ENCODE measurements around the gene NCKAP1. TPM values are rescaled to one million over a fixed set of nuclear protein-coding genes. Genes with fewer than 3 reads are reported as not detected.

The NCKAP1 gene
- total and polyA plus RNA-seq, 4 donors, result 16.1 to 64.2 (median 24.4) TPM

DNA sequence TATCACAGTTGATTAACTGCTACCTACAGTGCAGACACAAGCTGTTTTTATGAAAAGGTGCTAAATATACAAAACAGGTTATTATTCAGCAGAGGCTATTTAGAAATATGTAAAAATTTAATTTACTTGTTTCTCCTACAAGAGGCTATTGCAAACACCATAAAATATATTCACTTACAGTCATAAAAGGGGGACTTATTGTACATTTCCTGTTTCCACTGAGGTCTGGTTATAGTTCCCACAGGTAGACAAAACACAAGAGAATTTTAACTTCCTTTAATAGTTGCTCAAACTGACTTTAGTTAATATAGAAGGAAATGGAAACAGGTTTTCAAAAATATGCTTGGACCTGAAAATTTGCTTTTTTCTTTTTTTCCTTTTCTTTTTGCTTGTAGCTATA lies 131.8 kb downstream of the NCKAP1 start:
- TF ChIP-seq, protein P1, sequence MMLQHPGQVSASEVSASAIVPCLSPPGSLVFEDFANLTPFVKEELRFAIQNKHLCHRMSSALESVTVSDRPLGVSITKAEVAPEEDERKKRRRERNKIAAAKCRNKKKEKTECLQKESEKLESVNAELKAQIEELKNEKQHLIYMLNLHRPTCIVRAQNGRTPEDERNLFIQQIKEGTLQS (IDR thresholded peaks at IDR 0.05), result no peak
- no peak for TF ChIP-seq HNF4G (IDR thresholded peaks at IDR 0.05)
- no peak for TF ChIP-seq EGR1 (IDR thresholded peaks at IDR 0.05; ENCODE audit: low read depth in 2 of 2)
- no peak for TF ChIP-seq RXRA (IDR thresholded peaks at IDR 0.05)
- TF ChIP-seq, protein P2, sequence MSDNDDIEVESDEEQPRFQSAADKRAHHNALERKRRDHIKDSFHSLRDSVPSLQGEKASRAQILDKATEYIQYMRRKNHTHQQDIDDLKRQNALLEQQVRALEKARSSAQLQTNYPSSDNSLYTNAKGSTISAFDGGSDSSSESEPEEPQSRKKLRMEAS (IDR thresholded peaks at IDR 0.05), result no peak
- TF ChIP-seq GABPA (IDR thresholded peaks at IDR 0.05 in 1 of 2, conservative IDR thresholded peaks at IDR 0.05 in 1 of 2), result no peak
- TF ChIP-seq, protein P3, sequence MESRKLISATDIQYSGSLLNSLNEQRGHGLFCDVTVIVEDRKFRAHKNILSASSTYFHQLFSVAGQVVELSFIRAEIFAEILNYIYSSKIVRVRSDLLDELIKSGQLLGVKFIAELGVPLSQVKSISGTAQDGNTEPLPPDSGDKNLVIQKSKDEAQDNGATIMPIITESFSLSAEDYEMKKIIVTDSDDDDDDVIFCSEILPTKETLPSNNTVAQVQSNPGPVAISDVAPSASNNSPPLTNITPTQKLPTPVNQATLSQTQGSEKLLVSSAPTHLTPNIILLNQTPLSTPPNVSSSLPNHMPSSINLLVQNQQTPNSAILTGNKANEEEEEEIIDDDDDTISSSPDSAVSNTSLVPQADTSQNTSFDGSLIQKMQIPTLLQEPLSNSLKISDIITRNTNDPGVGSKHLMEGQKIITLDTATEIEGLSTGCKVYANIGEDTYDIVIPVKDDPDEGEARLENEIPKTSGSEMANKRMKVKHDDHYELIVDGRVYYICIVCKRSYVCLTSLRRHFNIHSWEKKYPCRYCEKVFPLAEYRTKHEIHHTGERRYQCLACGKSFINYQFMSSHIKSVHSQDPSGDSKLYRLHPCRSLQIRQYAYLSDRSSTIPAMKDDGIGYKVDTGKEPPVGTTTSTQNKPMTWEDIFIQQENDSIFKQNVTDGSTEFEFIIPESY (IDR thresholded peaks at IDR 0.05), result no peak
- Histone ChIP-seq H3K9ac (ENCODE audit: low read depth in 1 of 2, low read length in 2 of 2) (no peak overlapping the region), H3K27me3 (ENCODE audit: control insufficient read depth in 4 of 4, insufficient read depth in 4 of 4, low read length in 3 of 4) (no peaks in the 10 kb centered on the region), H3K4me1 (ENCODE audit: control insufficient read depth in 4 of 4, insufficient read depth in 4 of 4, low read length in 3 of 4) (peaks cover 0 to 5% (median under 1%) of the 10 kb centered on the region in 4 donors), H3K36me3 (ENCODE audit: control insufficient read depth in 4 of 4, insufficient read depth in 3 of 4, low read depth in 1 of 4, low read length in 3 of 4) (no peaks in the 10 kb centered on the region), H3K4me3 (ENCODE audit: low read depth in 1 of 3, low read length in 3 of 3) (no peak overlapping the region), H3K9me3 (ENCODE audit: control insufficient read depth in 4 of 4, low read length in 3 of 4) (no peaks in the 10 kb centered on the region), H3K27ac (ENCODE audit: low read depth in 1 of 2, low read length in 2 of 2) (no peak overlapping the region)
- no peak for DNase-seq (ENCODE audit: low spot score)

DNA sequence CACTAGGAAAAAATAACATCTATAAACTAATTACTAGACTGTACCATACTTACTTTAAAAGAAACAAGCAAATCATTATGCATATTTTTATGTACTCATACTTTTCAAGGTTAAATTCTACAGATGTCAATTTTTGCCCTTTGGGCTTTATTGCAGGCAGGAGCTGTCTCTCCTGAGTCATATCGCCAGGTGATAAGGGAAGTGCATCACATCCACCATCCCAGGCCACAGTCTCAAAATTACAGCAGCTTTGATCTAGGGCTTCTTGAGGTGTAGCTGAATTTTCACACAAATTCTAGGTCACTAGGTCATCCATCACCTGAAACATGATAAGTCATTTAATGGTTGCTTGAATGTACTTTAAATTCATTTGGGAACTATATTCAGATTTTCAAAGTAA lies 133.4 kb downstream of the NCKAP1 start:
- H3K4me3 ChIP-seq (ENCODE audit: low read depth in 1 of 3, low read length in 3 of 3), result no peak overlapping the region
- no peak for DNase-seq (ENCODE audit: low spot score)
- no peak overlapping the region for H3K27ac ChIP-seq (ENCODE audit: low read depth in 1 of 2, low read length in 2 of 2)
- H3K27me3 ChIP-seq (ENCODE audit: control insufficient read depth in 4 of 4, insufficient read depth in 4 of 4, low read length in 3 of 4), result no peaks in the 10 kb centered on the region
- WGBS, result 92% methylated on average over 1 of the region's 1 CpG
- no peaks in the 10 kb centered on the region for H3K36me3 ChIP-seq (ENCODE audit: control insufficient read depth in 4 of 4, insufficient read depth in 3 of 4, low read depth in 1 of 4, low read length in 3 of 4)
- H3K9ac ChIP-seq (ENCODE audit: low read depth in 1 of 2, low read length in 2 of 2), result no peak overlapping the region
- no peaks in the 10 kb centered on the region for H3K4me1 ChIP-seq (ENCODE audit: control insufficient read depth in 4 of 4, insufficient read depth in 4 of 4, low read length in 3 of 4)
- no peaks in the 10 kb centered on the region for H3K9me3 ChIP-seq (ENCODE audit: control insufficient read depth in 4 of 4, low read length in 3 of 4)
- TF ChIP-seq, protein P2 (IDR thresholded peaks at IDR 0.05), result no peak
- no peak for TF ChIP-seq EGR1 (IDR thresholded peaks at IDR 0.05; ENCODE audit: low read depth in 2 of 2)
- no peak for TF ChIP-seq RAD21 (IDR thresholded peaks at IDR 0.05)
- TF ChIP-seq NR2F2 (IDR thresholded peaks at IDR 0.05), result no peak
- no peak for TF ChIP-seq TAF1 (conservative IDR thresholded peaks at IDR 0.05)
- TF ChIP-seq YY1 (IDR thresholded peaks at IDR 0.05), result no peak
- TF ChIP-seq RXRA (IDR thresholded peaks at IDR 0.05), result no peak
- TF ChIP-seq HNF4A (conservative IDR thresholded peaks at IDR 0.05), result no peak

DNA sequence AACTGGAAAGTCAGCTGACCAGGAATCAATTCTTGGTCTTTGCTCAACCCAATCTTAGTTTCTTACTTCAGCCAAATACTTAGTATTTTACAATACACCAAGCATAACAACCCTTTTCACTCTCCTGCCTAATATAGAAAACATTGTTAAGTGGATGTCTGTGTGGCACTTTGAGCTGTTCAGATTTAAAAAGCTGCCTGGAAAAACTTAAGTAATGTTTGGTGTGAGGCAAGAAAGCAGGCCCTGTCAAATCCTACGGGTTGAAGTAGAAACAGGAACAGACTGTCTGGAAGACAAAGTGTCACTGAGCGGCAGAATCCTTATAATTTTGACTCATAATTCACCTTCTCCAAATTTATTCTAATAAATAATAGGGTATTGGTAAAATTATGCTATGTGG lies 134.7 kb downstream of the NCKAP1 start:
- TF ChIP-seq JUND (IDR thresholded peaks at IDR 0.05) (no peak), NR2F2 (IDR thresholded peaks at IDR 0.05) (no peak), FOXA1 (IDR thresholded peaks at IDR 0.05) (no peak), HNF4G (IDR thresholded peaks at IDR 0.05) (no peak), EGR1 (IDR thresholded peaks at IDR 0.05; ENCODE audit: low read depth in 2 of 2) (no peak), TAF1 (conservative IDR thresholded peaks at IDR 0.05) (no peak), FOXA2 (IDR thresholded peaks at IDR 0.05) (no peak)
- TF ChIP-seq, protein P4, sequence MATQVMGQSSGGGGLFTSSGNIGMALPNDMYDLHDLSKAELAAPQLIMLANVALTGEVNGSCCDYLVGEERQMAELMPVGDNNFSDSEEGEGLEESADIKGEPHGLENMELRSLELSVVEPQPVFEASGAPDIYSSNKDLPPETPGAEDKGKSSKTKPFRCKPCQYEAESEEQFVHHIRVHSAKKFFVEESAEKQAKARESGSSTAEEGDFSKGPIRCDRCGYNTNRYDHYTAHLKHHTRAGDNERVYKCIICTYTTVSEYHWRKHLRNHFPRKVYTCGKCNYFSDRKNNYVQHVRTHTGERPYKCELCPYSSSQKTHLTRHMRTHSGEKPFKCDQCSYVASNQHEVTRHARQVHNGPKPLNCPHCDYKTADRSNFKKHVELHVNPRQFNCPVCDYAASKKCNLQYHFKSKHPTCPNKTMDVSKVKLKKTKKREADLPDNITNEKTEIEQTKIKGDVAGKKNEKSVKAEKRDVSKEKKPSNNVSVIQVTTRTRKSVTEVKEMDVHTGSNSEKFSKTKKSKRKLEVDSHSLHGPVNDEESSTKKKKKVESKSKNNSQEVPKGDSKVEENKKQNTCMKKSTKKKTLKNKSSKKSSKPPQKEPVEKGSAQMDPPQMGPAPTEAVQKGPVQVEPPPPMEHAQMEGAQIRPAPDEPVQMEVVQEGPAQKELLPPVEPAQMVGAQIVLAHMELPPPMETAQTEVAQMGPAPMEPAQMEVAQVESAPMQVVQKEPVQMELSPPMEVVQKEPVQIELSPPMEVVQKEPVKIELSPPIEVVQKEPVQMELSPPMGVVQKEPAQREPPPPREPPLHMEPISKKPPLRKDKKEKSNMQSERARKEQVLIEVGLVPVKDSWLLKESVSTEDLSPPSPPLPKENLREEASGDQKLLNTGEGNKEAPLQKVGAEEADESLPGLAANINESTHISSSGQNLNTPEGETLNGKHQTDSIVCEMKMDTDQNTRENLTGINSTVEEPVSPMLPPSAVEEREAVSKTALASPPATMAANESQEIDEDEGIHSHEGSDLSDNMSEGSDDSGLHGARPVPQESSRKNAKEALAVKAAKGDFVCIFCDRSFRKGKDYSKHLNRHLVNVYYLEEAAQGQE (IDR thresholded peaks at IDR 0.05), result no peak
- TF ChIP-seq, protein P3 (IDR thresholded peaks at IDR 0.05), result no peak
- Histone ChIP-seq H3K9ac (ENCODE audit: low read depth in 1 of 2, low read length in 2 of 2) (no peak overlapping the region), H3K9me3 (ENCODE audit: control insufficient read depth in 4 of 4, low read length in 3 of 4) (no peaks in the 10 kb centered on the region), H3K27me3 (ENCODE audit: control insufficient read depth in 4 of 4, insufficient read depth in 4 of 4, low read length in 3 of 4) (no peaks in the 10 kb centered on the region), H3K4me1 (ENCODE audit: control insufficient read depth in 4 of 4, insufficient read depth in 4 of 4, low read length in 3 of 4) (no peaks in the 10 kb centered on the region), H3K27ac (ENCODE audit: low read depth in 1 of 2, low read length in 2 of 2) (no peak overlapping the region), H3K36me3 (ENCODE audit: control insufficient read depth in 4 of 4, insufficient read depth in 3 of 4, low read depth in 1 of 4, low read length in 3 of 4) (no peaks in the 10 kb centered on the region), H3K4me3 (ENCODE audit: low read depth in 1 of 3, low read length in 3 of 3) (no peak overlapping the region)
- no peak for DNase-seq (ENCODE audit: low spot score)
- WGBS, result 94% methylated on average over 2 of the region's 2 CpGs

Measured in liver (tissue), 9 donors.